ENCODE measurements around the gene ROR1. TPM values are rescaled to one million over a fixed set of nuclear protein-coding genes. Genes with fewer than 3 reads are reported as not detected.

ROR1 gene
- total RNA-seq, 1 donor from 2014 or later, result 6.7 TPM

DNA sequence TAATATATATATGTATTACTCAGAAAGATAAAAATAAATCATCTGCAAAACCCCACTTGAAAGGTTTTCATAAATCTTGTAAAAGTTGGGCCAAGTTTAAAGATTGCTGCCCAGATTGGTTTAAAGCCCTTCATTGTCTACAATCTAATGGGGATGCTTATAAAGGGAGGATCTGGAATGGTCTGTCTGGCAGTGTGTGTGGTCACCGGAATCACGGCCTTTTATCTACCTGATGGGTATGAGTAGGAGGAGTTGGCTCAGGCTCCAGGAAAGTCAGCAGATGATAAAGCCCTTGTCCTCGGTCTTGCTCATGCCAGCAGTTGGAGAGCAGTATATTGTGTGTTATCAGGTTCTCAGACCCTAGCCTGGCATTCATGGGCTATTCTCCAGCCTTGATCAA lies 197.7 kb downstream of the ROR1 start:
- no peak for DNase-seq (ENCODE audit: low spot score)
- TF ChIP-seq, protein P1, sequence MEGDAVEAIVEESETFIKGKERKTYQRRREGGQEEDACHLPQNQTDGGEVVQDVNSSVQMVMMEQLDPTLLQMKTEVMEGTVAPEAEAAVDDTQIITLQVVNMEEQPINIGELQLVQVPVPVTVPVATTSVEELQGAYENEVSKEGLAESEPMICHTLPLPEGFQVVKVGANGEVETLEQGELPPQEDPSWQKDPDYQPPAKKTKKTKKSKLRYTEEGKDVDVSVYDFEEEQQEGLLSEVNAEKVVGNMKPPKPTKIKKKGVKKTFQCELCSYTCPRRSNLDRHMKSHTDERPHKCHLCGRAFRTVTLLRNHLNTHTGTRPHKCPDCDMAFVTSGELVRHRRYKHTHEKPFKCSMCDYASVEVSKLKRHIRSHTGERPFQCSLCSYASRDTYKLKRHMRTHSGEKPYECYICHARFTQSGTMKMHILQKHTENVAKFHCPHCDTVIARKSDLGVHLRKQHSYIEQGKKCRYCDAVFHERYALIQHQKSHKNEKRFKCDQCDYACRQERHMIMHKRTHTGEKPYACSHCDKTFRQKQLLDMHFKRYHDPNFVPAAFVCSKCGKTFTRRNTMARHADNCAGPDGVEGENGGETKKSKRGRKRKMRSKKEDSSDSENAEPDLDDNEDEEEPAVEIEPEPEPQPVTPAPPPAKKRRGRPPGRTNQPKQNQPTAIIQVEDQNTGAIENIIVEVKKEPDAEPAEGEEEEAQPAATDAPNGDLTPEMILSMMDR (IDR thresholded peaks at IDR 0.05; ENCODE audit: unreplicated experiment), result no peak
- peaks cover 9% of the 10 kb centered on the region for H3K4me1 Mint-ChIP-seq (ENCODE audit: unreplicated experiment)
- no peak overlapping the region for H3K4me3 Mint-ChIP-seq (ENCODE audit: unreplicated experiment)
- H3K27ac Mint-ChIP-seq (ENCODE audit: unreplicated experiment), result no peak overlapping the region
- no peaks in the 10 kb centered on the region for H3K9me3 Mint-ChIP-seq (ENCODE audit: unreplicated experiment)
- peaks cover 8% of the 10 kb centered on the region for H3K36me3 Mint-ChIP-seq (ENCODE audit: low read depth, unreplicated experiment)
- H3K27me3 Mint-ChIP-seq (ENCODE audit: unreplicated experiment), result peaks cover 1% of the 10 kb centered on the region

GRCh38 chr1:63973005-63973419 lies 199.2 kb downstream of the ROR1 start:
- Mint-ChIP-seq H3K4me1 (ENCODE audit: unreplicated experiment) (peaks cover 7% of the 10 kb centered on the region), H3K27ac (ENCODE audit: unreplicated experiment) (no peak overlapping the region), H3K4me3 (ENCODE audit: unreplicated experiment) (no peak overlapping the region), H3K27me3 (ENCODE audit: unreplicated experiment) (peaks cover 1% of the 10 kb centered on the region), H3K36me3 (ENCODE audit: low read depth, unreplicated experiment) (peaks cover 8% of the 10 kb centered on the region), H3K9me3 (ENCODE audit: unreplicated experiment) (no peaks in the 10 kb centered on the region)
- TF ChIP-seq, protein P1 (IDR thresholded peaks at IDR 0.05; ENCODE audit: unreplicated experiment), result no peak
- no peak for DNase-seq (ENCODE audit: low spot score)

GRCh38 chr1:63974966-63975365 lies 201.1 kb downstream of the ROR1 start:
- TF ChIP-seq, protein P1 (IDR thresholded peaks at IDR 0.05; ENCODE audit: unreplicated experiment), result no peak
- no peak overlapping the region for H3K27ac Mint-ChIP-seq (ENCODE audit: unreplicated experiment)
- peaks cover 1% of the 10 kb centered on the region for H3K27me3 Mint-ChIP-seq (ENCODE audit: unreplicated experiment)
- H3K4me3 Mint-ChIP-seq (ENCODE audit: unreplicated experiment), result no peak overlapping the region
- DNase-seq (ENCODE audit: low spot score), result no peak
- H3K4me1 Mint-ChIP-seq (ENCODE audit: unreplicated experiment), result peaks cover under 1% of the 10 kb centered on the region
- no peaks in the 10 kb centered on the region for H3K9me3 Mint-ChIP-seq (ENCODE audit: unreplicated experiment)
- H3K36me3 Mint-ChIP-seq (ENCODE audit: low read depth, unreplicated experiment), result peaks cover 2% of the 10 kb centered on the region

- Mint-ChIP-seq H3K4me1 (ENCODE audit: unreplicated experiment) (no peaks in the 10 kb centered on the region), H3K9me3 (ENCODE audit: unreplicated experiment) (no peaks in the 10 kb centered on the region), H3K4me3 (ENCODE audit: unreplicated experiment) (no peak overlapping the region), H3K36me3 (ENCODE audit: low read depth, unreplicated experiment) (no peaks in the 10 kb centered on the region), H3K27me3 (ENCODE audit: unreplicated experiment) (peaks cover 1% of the 10 kb centered on the region), H3K27ac (ENCODE audit: unreplicated experiment) (no peak overlapping the region)
- no peak for DNase-seq (ENCODE audit: low spot score)
- TF ChIP-seq, protein P1 (IDR thresholded peaks at IDR 0.05; ENCODE audit: unreplicated experiment), result no peak
Observed at GRCh38 chr1:63975481-63975880, 201.7 kb downstream of the ROR1 start.

GRCh38 chr1:63976006-63976405 lies 202.2 kb downstream of the ROR1 start:
- Mint-ChIP-seq H3K36me3 (ENCODE audit: low read depth, unreplicated experiment) (no peaks in the 10 kb centered on the region), H3K9me3 (ENCODE audit: unreplicated experiment) (no peaks in the 10 kb centered on the region), H3K4me1 (ENCODE audit: unreplicated experiment) (no peaks in the 10 kb centered on the region), H3K27me3 (ENCODE audit: unreplicated experiment) (peaks cover 1% of the 10 kb centered on the region), H3K27ac (ENCODE audit: unreplicated experiment) (no peak overlapping the region), H3K4me3 (ENCODE audit: unreplicated experiment) (no peak overlapping the region)
- TF ChIP-seq, protein P1 (IDR thresholded peaks at IDR 0.05; ENCODE audit: unreplicated experiment), result no peak
- no peak for DNase-seq (ENCODE audit: low spot score)
